Right atrium auricular region (tissue), 2 donors: ENCODE data around the gene ANKRD24. TPM values are rescaled to one million over a fixed set of nuclear protein-coding genes. Genes with fewer than 3 reads are reported as not detected.
"Not testable (repeated sequence)": the region's sequence is repeated elsewhere in the genome, so short reads cannot be mapped to it uniquely, and the experiment has no call there.

ENCODE experiments used
- DNase-seq: peaks from one replicate; pipeline ENCODE4 v3.0.0-alpha.2; 2019; ENCODE audit warnings: low spot score
- H3K27ac ChIP-seq, 2 donors: fragments of 200-600 bp; sonication (generic); 1 replicate in 1 of 2; 2 replicates in 1 of 2; pipeline ENCODE4 v1.5.1; 2016 to 2019
- H3K27me3 ChIP-seq, 2 donors: fragments of 200-600 bp; sonication (generic); one replicate each; pipeline versions ENCODE4 v1.5.1 to v1.6.0; 2017 to 2019
- H3K36me3 ChIP-seq: fragments of 200-600 bp; sonication (generic); one replicate; pipeline ENCODE4 v1.5.1; 2016
- H3K4me1 ChIP-seq, 2 donors: fragments of 200-600 bp; sonication (generic); one replicate each; pipeline versions ENCODE4 v1.5.1 to v1.6.0; 2017 to 2019
- H3K4me3 ChIP-seq, 2 donors: fragments of 200-600 bp; sonication (generic); 1 replicate in 1 of 2; 2 replicates in 1 of 2; pipeline ENCODE4 v1.5.1; 2017 to 2019; ENCODE audit warnings: mild to moderate bottlenecking in 1 of 2, moderate library complexity in 1 of 2
- H3K9me3 ChIP-seq, 2 donors: fragments of 200-600 bp; sonication (generic); one replicate each; pipeline ENCODE4 v1.5.1; 2019
- total RNA-seq, 2 donors: library from RNA; depleted of rRNA; stranded (reverse); fragments of >200 nt; gene quantifications; one replicate each; pipeline ENCODE4 v1.1.0, GENCODE V29; 2016
- TF ChIP-seq, protein P1 (sequence below), 2 donors: fragments of 200-600 bp; sonication (generic); IDR thresholded peaks; one replicate each; pipeline ENCODE4 v1.5.1; 2019; ENCODE audit warnings: antibody characterized with exemption in 2 of 2

The ANKRD24 gene
- total RNA-seq, 2 donors from 2014 or later = 0.39 to 1.7 TPM

DNA sequence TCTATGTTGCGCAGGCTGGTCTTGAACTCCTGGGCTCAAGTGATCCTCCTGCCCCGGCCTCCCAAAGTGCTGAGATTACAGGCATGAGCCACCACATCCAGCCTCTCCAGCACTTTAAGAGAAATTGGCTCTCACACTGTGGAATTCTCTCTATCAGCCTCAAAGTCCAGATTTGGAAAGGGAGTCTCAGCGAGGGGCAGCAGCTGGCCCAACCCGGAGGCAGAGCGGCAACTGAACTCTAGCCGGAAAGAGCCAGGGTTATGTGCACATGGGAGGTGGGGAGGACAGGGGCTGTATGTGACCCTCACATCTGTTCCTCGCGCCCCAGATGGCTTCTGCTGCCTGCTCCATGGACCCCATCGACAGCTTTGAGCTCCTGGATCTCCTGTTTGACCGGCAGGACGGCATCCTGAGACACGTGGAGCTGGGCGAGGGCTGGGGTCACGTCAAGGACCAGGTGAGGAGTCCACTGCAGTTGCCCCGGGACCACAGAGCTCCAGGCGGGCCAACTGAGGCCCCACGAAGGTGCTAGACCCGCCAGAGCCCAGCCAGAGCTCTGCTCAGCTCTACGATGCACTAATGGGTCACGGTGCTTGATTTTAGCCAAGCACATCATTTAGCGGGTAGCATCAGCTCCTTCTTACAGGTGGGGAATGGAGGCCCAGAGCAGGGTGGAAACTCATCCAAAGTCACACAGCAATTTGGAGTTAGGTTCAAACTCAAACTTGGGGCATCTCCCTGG, 27.7 kb upstream of the ANKRD24 start:
- no peak for DNase-seq
- H3K4me1 ChIP-seq = no peaks in the 10 kb centered on the region
- H3K27ac ChIP-seq = no peak overlapping the region
- no peaks in the 10 kb centered on the region for H3K36me3 ChIP-seq
- no peaks in the 10 kb centered on the region for H3K27me3 ChIP-seq
- no peaks in the 10 kb centered on the region for H3K9me3 ChIP-seq
- TF ChIP-seq, protein P1, sequence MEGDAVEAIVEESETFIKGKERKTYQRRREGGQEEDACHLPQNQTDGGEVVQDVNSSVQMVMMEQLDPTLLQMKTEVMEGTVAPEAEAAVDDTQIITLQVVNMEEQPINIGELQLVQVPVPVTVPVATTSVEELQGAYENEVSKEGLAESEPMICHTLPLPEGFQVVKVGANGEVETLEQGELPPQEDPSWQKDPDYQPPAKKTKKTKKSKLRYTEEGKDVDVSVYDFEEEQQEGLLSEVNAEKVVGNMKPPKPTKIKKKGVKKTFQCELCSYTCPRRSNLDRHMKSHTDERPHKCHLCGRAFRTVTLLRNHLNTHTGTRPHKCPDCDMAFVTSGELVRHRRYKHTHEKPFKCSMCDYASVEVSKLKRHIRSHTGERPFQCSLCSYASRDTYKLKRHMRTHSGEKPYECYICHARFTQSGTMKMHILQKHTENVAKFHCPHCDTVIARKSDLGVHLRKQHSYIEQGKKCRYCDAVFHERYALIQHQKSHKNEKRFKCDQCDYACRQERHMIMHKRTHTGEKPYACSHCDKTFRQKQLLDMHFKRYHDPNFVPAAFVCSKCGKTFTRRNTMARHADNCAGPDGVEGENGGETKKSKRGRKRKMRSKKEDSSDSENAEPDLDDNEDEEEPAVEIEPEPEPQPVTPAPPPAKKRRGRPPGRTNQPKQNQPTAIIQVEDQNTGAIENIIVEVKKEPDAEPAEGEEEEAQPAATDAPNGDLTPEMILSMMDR (IDR thresholded peaks at IDR 0.05) = no peak
- H3K4me3 ChIP-seq = no peak overlapping the region

- Histone ChIP-seq H3K4me3 (no peak overlapping the region), H3K27me3 (no peaks in the 10 kb centered on the region), H3K27ac (no peak overlapping the region), H3K4me1 (no peaks in the 10 kb centered on the region), H3K36me3 (no peaks in the 10 kb centered on the region), H3K9me3 (no peaks in the 10 kb centered on the region)
- DNase-seq = no peak
- TF ChIP-seq, protein P1 (IDR thresholded peaks at IDR 0.05) = no peak
Measured at GRCh38 chr19:4157164-4157563, 25.3 kb upstream of the ANKRD24 start.

DNA sequence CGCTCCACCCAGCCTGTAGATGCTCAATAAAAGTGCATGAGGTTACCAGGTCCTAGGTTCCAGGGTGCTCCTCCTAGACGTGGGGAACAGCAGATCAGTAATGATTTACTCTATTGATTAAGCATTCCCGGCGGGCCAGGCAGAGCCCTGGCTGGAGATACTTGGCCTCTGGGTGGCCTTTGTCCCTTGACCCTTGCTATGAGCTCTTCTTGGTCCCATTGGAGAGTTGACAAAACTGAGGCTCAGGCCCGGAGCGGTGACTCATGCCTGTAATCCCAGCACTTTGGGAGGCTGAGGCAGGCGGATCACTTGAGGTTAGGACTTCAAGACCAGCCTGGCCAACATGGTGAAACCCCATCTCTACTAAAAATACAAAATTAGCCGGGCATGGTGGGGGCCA, 24.5 kb upstream of the ANKRD24 start:
- H3K9me3 ChIP-seq, H3K27me3 ChIP-seq, H3K27ac ChIP-seq, H3K4me3 ChIP-seq, H3K4me1 ChIP-seq, H3K36me3 ChIP-seq, DNase-seq: not testable (repeated sequence)

DNA sequence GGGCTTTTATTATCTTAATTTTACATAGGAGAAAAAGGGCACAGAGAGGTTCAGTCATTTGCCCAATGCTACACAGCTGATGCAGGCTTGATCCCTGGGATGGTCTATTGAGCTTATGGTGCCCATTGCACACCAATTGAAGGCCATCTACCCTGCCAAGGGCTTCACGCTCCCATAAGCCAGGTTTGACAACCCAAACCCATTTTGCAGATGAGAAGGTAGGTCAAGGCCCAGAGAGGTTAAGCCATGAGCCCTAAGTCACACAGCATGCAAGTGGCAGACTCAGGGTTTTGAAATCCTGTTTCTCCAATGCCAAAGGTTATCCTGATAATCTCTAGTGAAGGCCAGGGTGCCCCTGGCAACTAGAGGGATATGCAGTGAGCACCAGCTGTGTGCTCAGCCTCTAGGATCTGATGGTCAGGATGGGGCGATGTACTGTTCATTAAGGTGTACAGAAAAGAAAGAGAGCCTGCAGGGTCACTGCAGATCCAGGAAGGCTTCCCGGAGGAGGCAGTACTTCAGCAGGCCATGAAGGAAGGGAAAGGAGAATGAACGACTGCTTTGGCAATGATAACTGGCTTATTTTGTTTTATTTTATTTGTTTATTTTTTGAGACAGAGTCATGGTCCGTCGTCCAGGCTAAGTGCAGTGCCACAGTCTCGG, 20.9 kb upstream of the ANKRD24 start:
- no peaks in the 10 kb centered on the region for H3K9me3 ChIP-seq
- H3K27me3 ChIP-seq = no peaks in the 10 kb centered on the region
- no peak for DNase-seq
- H3K27ac ChIP-seq = no peak overlapping the region
- TF ChIP-seq, protein P1 (IDR thresholded peaks at IDR 0.05) = no peak
- no peak overlapping the region for H3K4me3 ChIP-seq
- H3K4me1 ChIP-seq = no peaks in the 10 kb centered on the region
- no peaks in the 10 kb centered on the region for H3K36me3 ChIP-seq

- no peaks in the 10 kb centered on the region for H3K27me3 ChIP-seq
- no peaks in the 10 kb centered on the region for H3K36me3 ChIP-seq
- no peak overlapping the region for H3K27ac ChIP-seq
- H3K9me3 ChIP-seq = no peaks in the 10 kb centered on the region
- DNase-seq = no peak
- no peaks in the 10 kb centered on the region for H3K4me1 ChIP-seq
- H3K4me3 ChIP-seq = no peak overlapping the region
- TF ChIP-seq, protein P1 (IDR thresholded peaks at IDR 0.05) = no peak
Measured at GRCh38 chr19:4164262-4164661, 18.2 kb upstream of the ANKRD24 start.

DNA sequence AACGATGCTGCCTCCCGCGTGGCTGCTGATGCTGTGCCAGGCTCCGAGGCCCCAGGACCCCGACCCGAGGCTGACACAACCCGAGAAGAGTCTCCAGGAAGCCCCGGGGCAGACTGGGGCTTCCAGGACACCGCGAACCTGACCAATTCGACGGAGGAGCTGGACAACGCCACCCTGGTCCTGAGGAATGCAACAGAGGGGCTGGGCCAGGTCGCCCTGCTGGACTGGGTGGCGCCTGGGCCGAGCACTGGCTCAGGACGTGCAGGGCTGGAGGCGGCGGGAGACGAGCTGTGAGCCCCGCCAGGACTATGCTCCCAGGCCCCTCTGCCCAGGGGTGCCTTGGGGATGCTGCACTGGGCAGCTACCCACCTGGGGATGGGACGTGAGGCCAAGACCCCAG, 10.8 kb upstream of the ANKRD24 start:
- TF ChIP-seq, protein P1 (IDR thresholded peaks at IDR 0.05) = no peak
- Histone ChIP-seq H3K9me3 (no peaks in the 10 kb centered on the region), H3K4me3 (no peak overlapping the region), H3K4me1 (peaks cover 0 to 7% of the 10 kb centered on the region in 2 donors), H3K27ac (no peak overlapping the region), H3K36me3 (no peaks in the 10 kb centered on the region), H3K27me3 (no peaks in the 10 kb centered on the region)
- no peak for DNase-seq
